GM18870 (cell line): ENCODE data around the gene RRP1.

Experiments
- ATAC-seq: cut with Tn5 transposase; IDR thresholded peaks from one replicate; pipeline ENCODE4 v1.9.1; 2021; ENCODE audit warnings: moderate library complexity; ENCODE audit not compliant: unreplicated experiment

Gene RRP1

DNA sequence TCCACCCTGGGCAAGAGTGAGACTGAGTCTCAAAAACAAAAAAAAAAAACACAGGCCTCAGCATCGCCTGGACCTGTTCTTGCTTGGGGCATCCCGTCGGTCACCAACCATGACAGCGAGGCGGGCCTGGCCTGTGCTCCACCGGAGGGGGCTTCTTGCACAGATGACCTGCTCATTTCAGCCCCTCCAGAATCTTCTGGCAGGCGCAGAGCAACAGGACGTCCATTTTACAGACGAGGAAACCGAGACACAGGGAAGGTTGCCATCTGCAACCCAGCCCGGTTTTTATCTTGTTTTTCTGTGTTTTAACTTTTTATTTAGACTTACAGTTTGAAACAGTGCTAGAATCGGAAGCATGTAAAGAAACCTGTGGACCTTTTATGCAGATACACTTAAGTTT is 14.2 kb upstream of the RRP1 start:
- ATAC-seq, result no peak

DNA sequence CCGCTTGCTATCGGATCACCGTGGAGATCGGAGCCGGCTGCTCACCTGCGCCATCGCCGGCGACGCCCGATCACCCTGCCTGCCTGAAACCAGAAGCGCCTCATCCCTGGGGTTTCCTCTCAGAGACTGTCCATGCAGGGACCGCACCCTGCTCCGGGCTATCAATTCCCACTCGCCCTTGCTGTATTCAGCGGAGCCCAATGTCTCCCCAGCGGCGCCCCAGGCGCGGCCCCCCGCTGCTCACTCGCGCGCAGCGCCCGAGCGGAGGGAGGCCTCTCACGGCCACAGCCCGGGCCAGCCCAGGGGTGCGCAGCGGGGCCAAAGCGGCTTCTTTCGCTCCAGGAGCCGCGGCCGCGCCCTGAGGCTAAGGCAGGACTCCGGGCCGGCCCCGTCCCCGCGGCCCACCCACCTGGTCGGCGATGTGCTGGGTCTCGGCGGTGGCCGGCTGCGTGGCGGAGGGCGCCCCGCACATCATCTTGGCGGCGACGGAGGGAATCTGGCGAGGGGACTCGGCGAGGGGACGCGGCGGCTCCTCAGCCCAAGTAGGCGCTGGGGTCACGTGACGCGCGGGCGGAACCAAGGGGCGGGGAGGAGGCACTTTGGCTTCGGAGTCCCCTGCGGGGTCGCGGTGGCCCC is 13.5 kb upstream of the RRP1 start, which contains the start of gene CSTB:
CSTB (minus strand) TSS at position 514 of the 636 bp plus-strand sequence; CDS start at position 475, 39 bp downstream.
- no peak for ATAC-seq

DNA sequence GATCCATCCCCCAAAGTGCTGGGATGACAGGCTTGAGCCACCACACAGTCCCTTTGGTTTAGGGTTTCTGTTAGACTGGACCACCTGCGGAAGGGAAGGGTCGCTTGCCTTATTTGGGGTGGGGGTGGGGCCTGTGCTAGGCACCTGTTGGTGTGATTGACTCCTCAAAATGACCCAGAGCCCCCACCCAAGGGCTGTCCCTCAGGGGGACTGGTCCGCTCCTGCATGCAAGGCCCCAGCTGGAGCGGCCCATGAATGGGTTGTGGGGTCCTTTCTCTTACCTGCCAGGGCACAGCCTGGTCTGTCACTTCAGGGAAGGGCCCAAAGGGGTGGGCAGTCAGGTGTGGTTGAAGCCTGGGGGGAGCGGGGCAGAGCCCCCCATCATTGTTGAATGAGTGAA is 11.4 kb upstream of the RRP1 start:
- no peak for ATAC-seq

DNA sequence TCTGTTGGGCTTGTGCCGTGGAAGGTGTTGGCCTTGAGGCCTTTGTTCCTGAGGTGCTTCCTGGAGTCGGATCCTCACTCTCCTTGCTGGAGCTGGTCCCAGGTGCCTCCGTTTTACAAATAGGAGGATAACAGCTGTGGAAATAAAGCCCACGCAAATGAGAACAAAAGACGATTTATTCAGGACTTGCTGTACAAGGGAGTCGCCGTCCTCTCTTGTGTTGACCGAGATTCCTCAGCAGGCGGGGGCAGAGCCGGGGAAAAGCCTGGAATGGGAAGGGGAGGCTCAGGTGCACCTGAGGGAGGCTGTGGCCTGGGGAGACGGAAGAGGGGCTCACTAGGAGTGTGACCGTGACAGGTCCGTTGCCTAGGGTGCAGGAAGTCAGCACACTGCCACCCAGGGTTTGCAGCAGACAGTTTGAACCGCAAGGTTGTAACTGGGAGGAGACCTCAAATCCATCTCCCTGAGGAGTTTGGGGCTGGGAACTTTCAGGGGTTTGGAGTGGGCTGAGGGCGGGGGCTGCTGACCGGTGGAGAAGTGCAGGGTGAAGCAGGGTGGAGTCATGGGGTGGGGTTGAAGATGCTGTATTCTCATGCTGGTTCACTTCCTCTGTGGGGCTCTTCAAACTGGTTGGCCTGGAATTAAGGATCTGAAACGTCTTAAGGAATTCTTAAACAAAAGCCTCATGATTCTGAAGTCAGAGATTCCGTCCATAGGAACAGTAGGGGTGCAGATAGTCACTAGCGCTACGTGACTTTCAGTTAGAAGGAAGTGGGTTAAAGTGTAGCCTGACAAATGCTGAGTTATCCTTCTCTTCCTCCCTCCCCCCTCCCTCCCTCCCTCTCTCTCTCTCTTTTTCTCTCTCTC is 10.7 kb upstream of the RRP1 start:
- ATAC-seq, result no peak

DNA sequence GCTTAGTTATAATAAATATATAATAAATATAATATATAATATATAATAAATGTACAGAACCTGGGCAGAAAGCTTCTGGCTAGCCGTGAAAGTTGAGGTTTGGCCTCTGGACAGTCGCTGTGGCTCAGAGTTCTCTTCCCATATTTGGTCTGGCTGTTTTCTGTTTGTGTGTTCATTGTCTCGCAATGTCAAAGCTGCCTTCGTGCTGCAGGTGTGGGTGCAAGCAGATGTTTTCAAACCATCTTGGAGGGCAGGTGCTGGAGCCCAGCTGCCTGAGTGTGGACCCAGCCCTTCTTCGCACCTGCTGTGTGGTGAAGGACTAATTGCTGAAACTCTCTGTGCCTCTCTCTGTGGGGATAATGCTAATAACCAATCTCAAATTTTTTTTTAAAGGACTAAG is 9.7 kb upstream of the RRP1 start:
- no peak for ATAC-seq

DNA sequence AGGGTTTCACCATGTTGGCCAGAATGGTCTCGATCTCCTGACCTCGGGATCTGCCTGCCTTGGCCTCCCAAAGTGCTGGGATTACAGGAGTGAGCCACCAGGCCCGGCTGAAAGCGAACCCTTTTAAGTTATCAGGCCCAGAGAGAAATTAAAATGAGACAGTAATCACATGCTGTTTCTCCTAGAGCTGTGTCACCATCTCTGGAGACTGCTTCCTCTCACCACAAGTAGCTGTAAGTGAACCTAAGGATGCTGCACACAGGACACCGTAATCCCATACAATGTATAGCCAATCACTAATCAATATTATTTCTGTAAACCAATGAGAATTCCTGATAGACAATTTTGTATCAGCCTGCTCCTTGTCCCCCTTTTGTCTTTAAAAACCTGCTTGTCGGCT is 7.5 kb upstream of the RRP1 start:
- no peak for ATAC-seq

DNA sequence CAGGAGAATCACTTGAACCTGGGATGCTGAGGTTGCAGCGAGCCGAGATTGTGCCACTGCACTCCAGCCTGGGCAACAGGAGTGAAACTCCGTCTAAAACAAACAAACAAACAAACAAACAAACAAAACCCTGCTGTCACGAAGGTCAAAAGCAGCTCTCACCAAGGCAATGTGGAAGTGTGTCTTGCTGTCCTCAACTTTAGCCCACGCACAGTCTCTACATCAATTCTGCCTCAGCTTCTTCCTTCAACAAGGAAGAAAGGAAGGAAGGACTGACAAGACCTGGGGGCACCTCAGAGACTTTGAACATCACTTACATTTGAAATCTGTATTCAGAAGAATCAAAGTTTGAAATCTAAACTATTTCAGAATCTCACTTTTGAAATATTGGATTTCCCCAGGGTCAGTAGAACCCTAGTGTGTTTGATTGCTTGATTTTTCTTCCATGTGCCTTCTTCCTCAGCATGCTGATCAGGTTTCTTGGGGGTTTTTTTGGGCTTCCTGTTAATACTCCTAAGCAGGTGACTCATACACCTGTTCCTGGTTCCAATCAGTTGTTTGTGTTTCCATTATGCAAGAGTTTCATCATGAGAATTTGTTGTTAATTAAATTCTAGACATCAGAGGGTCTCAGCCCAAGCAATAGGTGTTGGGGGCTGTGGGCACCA is 6.8 kb upstream of the RRP1 start:
- no peak for ATAC-seq

DNA sequence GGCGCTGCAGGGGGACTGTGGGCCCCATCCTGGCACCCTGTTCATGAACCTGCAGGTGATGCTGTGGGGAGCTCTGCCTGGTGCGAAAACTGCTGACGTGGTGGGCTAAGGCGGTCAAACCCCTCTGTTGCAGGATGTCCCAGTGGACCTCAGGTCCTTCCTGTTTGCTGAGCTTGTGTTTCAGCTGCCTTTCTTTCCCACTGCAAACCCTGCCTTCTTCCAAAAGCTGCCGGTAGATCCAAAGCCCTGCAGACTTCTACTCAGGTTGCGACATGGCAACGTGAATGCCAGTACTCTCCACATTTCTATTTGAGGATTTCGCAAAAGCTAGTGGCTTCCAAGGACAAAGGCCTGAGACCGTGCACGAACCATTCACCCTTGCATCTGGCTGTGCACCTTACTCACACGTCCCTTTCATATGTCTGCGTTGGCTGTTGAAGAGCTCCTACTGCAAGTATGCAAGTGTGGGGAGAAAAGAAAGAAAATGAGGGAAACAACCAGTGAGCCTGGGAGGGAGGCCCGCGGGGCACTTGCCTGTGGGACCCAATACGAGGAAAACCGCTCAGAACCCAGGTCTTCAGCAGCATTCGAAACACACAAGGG is 6.2 kb upstream of the RRP1 start:
- no peak for ATAC-seq

DNA sequence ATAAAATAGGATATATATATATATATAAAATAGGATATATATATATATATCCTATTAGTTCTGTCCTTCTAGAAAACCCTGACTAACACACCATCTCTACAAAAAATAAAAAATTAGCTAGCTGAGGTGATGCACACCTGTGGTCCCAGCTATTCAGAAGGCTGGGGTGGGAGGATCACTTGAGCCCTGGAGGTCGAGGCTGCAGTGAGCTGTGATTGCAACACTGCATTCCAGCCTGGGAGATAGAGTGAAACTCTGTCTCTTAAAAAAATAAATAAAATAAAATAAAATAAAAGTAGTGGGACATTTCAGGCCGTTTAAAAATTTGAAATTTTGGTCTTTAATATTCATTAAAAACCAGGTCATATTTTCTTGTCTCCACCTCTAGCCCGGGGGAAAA is 4.2 kb upstream of the RRP1 start:
- ATAC-seq, result no peak

DNA sequence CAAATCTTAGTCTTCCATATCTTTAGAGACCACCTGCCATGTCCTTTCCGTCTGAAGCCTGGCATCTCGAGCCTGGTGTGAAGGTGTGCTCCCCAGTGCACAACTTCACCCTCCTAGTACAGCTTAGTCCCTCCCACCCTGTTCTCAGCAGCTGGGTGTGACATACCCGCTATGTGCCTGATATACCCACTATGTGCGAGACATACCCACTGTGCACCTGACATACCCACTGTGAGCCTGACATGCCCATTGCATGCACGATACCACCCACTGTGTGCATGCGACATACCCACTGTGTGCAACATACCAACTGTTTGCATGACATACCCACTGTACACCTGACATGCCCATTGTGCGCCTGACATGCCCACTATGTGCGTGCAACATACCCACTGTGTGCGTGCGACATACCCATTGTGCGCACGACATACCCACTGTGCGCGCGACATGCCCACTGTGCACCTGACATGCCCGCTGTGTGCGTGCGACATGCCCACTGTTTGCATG is 3.0 kb upstream of the RRP1 start:
- no peak for ATAC-seq

DNA sequence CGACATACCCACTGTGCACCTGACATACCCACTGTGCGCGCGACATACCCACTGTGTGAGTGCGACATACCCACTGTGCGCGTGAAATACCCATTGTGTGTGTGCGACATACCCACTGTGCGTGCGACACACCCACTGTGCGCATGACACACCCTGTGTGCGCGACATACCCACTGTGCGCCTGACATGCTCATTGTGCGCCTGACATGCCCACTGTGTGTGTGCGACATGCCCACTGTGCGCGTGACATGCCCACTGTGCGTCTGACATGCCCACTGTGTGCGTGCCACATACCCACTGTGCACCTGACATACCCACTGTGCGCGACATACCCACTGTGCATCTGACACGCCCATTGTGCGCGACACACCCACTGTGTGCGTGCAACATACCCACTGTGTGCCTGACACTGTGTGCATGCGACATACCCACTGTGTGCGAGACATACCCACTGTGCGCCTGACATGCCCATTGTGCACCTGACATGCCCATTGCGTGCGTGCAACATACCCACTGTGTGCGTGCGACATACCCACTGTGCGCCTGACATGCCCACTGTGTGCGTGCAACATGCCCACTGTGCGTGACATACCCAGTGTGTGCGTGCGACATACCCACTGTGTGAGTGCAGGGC is 2.5 kb upstream of the RRP1 start:
- ATAC-seq, result no peak

DNA sequence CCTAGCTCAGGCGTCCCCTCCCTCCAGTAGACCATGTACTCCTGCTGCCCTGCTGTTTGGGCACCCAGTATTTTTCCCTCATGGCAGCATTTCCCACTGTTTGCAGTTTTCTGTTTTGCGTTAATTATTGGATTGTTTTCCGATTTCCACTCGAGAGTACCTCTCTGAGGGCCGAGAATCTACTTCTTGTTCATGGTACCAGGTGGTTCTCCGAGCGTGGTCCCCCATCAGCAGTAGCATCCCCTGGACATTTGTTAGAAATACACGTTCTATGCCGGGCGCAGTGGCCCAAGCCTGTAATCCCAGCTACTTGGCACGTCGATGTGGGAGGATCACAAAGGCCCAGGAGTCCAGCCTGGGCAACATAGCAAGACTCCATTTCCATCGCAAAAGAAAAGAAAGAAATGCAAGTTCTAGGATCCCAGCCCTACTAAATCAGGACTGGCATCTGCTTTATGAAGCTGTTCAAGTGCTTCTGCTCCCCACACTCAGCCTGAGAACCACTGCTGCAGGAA is 690 bp downstream of the RRP1 start:
- no peak for ATAC-seq

DNA sequence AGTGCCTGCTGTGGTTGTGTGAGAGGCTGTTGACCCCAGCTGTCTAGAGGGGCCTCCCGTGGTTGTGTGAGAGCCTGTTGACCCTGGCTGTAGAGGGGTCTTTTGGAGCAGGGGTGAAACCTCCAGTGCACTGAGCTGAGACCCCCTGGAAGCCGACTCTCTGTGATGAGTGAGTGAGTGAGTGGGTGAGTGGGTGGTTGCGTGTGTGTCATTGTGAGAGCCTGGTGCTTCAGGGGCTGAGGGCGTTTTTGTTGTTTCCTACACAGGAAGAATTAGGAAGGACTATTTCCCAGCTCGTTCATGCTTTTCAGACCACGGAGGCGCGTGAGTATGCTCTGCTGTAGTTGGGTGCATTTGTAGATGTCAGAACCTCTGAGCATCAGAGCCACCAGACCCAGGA is 3.0 kb downstream of the RRP1 start:
- ATAC-seq, result no peak

DNA sequence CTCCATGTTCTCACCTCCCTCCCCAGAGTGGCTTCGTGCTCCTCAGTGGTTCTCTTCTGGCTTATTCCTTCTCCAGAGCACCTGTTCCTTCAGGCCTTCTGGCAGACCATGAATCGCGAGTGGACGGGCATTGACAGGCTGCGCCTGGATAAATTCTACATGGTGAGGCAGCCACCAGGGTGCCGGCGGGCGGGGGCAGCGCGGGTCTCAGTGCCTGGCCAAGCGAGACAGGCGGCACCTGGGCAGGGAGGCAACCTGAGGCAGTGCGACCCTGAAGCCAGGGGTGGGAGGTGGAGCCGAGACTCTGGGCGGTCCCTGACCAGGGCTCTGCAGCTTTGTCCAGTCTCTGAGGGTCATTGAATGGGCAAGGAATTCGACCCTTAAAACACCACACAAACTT is 3.9 kb downstream of the RRP1 start:
- ATAC-seq, result no peak

DNA sequence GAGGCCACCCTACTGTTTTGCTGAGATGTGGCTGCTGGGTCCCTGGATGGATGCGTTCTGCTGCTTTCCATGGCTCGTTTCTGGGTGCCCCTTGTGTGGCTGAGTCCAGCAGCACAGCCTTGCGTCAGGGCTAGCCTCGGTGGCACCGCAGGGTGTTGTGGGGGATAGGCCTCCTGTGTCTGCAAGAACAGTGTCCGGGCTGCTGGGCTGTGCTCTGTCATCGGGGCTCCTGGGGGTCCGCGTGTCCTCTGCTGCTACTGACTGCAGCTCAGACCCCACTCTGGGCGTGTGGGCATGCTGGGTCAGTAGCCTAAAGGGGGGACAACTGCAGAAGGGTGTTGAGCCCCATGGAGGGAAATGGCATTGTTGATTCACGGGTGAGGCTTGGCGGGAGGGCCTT is 4.9 kb downstream of the RRP1 start:
- no peak for ATAC-seq

DNA sequence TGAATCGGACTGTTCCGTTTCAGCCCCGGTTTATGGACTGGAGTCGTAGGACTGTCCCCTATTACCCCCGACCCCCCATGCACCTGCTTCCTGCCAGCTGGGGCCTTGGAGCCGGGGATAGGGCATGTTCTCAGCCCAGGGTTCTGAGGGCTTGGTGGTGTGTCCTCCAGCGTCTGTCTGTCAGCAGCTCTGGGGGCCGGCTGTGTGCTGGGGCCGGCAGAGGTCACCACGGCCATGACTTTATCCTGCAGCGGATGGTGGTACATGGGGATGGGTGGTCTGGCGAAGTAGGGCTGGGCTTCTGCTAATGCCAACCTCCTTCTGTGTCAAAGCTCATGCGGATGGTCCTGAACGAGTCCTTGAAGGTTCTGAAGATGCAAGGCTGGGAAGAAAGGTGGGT is 5.5 kb downstream of the RRP1 start:
- no peak for ATAC-seq

DNA sequence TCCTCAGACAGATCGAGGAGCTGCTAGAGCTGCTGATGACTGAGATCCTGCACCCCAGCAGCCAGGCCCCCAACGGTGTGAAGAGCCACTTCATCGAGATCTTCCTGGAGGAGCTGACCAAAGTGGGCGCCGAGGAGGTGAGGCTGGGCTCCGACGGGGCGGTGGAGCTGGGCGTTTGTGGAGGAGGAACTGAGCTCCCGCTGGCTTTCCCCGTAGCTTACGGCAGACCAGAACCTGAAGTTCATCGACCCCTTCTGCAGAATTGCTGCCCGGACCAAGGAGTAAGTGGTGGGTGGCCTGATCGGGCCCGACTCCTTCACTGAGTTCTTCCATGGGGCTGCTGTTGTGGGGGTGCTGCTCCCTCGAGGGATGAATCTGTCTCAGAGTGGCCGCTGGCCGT is 8.0 kb downstream of the RRP1 start:
- ATAC-seq, result no peak

DNA sequence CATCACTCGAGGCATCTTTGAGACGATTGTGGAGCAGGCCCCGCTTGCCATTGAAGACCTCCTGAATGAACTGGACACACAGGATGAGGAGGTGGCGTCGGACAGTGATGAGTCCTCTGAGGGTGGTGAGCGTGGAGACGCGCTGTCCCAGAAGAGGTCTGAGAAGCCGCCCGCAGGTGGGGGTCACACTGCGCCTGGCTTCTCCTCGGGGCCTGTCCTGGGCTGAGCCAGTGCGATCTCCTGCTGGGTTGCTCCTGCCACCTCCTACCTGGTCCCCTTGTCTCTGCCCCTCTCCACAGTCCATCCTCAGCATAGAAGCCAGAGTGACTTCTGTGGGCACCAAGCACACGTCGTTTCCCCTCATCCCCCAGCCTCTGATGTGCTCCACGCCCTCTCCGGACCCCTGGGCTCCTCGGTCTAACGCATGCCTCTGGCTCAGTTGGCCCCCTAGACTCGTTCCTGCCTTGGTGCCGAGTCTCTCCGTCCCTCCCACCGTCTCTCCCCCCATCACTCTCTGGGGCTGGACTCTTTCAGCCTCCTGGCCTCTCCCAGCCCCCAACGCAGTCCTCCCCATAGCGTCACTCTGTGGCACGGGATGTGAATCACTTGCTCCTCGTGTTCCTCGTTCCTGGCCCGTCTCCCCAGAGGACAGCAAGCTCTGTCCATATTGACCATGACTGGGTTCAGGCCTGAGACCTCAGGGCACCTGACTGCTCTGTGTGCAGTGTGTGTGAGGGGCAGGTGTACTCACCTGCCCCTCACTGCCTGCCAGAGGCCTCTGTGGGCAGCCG is 8.7 kb downstream of the RRP1 start:
- ATAC-seq, result no peak

DNA sequence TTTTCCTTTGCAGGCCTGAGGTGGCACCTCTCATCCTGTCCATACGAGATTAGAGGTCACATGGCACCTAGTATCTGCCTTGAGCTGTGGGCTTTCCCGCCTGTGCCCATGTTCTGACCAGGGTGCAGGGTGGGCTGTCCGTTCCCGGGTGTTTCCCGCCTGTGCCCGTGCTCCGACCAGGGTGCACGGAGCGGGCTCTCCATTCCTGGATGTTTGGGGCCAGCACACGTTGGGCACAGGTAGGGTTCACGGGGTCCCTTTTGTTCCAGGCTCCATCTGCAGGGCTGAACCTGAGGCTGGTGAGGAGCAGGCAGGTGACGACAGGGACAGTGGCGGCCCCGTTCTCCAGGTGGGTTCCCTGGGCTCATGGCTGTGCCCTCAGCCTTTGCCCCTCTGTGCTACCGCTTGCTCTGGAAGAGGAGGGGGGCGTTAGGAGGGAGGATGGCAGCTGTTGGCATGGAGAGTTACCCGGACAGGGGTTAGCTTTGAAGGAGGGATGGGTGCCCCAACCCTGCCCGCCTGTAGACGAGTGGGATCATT is 10.0 kb downstream of the RRP1 start:
- ATAC-seq, result no peak

DNA sequence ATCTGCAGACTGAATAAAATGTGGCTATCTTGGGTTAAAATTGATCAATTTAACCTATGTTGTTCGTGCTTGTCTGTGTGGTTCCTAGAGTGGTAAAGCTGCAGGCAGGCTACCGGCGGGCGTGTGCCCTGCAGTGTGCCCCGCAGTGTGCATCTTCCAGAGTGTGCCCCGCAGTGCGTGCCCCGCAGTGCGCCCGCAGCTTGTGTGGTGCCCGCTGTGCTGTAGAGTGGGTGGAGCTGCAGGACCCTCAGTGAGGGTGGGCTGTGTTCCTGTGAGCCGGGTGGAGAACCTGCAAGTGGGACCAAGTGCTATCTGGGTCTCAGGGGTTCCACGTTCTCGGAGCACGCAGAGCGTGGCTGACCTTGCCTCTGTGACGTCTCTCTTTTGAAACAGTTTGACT is 10.7 kb downstream of the RRP1 start:
- ATAC-seq, result no peak
